Fibroblast of gingiva (primary cell): ENCODE results near the gene MYO3B.

Source experiments
- DNase-seq: peaks from one replicate; pipeline ENCODE4 v3.0.0-alpha.2; 2011; ENCODE audit warnings: low read depth

The MYO3B gene

DNA sequence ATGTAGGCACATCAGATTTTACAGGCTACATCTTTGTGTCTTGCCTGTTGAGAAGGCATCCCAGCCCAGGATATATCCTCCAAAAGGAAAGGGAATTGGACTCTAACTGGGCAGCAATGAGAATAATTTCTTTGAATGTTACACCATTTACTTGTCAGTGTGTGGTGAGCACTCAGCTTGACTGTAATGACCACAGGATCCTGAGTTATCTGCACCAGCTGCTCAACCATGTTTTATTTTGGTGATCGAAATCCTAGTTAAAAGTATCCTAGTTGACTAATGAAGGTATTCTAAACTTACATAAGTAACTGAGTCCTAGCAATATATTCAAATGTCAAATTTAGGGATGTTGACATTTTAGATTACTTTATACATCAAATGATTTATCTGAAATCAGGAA is 123.0 kb downstream of the MYO3B start:
- no peak for DNase-seq

DNA sequence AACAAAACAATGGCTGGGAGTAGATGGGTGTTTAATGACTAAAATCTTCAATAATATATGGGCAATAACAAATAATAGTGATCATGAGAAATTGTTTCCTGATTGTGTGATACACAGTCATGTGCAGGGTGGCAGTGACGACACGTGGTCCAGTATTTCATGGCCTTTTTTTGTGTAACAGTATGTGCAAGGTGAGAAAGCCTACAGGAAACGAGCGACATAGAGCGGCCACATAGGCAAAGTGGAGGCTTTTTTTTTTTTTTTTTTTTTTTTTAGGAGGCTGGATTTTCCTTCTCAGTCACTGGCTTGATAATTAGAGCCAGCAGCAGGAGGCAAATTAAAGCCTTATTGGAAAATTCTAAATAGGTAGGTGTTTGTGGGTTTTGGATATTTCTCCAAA is 123.7 kb downstream of the MYO3B start:
- DNase-seq, result no peak

DNA sequence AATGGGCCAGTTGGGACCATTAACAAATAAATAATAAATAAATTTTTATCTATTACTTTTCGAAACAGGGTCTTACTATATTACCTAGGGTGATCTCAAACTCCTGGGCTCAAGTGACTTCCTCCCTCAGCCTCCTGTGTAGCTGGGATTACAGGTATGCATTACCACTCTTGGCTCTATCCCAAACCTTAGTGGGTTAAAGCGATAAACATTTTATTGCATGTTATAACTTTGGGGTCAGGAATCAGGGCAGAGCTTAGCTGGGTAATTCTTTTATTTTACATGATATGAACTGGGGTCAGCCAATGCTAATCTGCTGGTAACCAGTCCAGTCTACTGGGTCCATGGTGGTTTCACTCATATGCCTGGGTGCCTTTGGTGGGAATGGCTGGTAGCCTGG is 127.8 kb downstream of the MYO3B start:
- no peak for DNase-seq

DNA sequence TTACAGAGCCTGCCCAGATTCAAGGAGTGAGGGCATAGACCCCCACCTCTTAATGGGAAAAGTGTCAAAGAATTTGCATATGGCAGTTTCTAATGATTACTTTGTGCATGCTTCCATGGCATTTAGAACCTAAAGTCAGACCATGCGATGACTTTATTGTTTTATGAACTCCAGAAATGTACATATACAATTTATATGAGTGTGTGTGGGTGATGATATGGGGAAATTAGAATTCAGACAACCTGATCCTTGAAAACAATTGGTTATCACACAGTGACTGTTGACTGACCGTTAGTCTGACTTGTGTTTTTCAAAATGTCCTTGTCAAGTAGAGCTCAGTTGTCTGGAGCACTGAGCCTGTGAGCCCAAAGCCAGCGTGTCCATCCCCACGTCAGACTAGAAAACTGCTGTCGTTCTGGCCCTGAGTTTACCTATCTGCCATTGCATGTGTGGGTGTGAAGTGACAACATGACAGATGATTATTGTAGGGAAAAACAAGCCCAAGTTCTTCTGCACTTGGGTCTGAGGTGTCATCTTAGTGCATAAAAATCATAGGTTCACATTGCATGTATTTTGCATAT is 128.4 kb downstream of the MYO3B start:
- DNase-seq, result no peak

DNA sequence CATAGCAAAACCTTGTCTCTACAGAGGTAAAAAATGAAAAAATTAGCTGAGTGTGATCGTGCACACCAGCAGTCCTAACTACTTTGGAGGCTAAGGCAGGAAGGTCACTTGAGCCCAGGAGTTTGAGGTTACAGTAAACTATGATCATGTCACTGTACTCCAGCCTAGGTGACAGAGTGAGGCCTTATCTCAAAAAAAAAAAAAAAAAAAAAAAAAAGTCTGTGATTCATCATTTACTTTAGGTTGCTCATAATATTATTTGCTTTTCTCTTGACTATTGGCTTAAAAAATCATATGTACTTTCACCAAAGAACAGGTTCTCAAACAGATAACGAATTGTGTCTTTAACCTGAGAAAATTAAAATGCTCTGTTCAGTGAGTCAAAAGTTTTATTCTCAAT is 129.1 kb downstream of the MYO3B start:
- no peak for DNase-seq

DNA sequence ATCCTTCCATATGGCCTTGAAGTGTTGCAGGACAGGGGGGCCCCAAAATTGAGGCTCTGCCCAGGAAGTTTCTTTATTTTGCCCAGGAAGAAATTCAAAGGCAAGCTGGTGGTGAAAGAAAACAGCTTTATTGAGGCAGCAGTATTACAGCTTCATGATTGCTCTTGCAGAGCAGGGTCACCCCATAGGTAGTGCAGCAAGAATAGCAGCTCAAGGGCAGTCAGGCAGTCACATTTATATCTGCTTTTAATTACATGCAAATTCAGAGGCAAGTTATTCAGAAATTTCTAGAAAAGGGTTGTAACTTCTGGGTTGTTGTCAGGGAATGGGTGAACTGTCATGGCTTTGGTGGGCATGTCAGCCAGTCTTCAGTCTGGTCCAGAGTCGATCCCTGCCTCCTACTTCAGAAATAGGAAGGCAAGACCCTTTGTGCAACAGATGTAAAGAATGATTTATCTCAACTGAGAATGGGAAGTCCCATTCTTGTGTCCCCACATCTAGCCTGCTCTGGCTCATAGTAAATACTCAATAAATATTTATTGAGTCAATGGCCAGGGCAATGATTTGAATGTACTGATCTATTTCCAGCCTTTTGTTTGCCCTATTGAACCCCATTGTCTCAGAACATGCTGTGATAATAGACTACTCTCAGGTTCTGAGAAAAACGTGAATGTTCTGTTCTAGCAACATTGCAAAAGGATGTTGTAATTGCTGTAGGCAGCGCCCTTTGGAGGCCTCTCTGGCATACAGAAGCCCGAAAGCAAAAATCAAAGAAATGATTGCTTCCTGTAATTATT is 129.8 kb downstream of the MYO3B start:
- DNase-seq, result no peak

DNA sequence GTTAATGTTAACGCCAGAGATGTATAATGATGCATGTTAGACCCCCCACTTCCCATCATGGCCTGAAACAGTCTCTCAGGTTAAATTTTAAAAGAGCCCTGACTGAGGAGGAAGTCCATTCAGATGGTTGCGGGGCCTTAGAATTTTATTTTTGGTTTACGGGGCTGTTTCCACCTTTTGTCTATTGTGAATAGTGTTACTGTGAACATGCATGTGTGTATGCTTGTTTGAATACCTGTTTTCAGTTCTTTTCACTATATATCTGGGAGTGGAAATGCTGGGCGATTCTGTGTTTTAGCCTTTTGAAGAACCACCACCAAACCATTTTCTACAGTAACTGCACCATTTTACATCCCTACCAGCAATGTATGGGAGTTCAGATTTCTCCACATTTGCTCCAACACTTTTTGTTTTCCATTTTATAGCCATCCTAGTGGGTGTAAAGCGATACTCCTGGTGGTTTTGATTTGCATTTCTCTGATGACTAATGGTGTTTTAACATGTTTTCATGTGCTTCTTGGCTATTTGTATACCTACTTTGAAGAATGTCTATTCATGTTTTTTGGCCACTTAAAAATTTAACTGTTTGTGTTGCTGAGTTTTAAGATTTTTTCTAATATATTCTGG is 133.0 kb downstream of the MYO3B start:
- DNase-seq, result peak; percentile 34

DNA sequence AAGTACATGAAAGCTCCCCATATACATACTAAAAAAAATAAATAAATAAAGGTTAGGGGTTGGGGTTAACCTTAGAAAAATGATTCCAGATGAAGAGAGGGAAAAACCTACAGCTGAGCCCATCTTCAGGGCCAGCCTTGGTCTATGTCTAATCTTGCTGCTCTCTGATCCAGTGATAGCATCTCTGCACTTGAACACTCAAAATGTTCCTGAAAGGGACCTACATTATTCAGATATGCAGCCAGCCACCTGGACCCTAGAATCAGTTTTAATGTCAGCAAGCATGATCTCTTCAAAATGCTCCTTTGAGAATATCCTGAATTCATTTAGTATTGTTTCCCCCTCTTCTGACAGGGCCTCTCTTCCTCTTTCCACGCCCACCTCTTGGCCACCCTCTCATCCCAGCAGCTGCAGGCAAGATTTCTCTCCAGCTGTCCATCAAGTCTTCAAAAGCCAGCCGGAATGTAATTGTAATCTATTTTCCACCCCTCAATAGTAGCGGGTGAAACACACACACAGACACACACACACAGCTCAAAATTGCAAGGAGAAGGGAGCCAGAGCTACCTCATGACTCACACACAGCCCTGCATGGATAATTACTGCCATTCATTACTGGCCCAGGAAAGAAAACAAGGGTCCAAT is 135.5 kb downstream of the MYO3B start:
- DNase-seq, result peak; percentile 14

DNA sequence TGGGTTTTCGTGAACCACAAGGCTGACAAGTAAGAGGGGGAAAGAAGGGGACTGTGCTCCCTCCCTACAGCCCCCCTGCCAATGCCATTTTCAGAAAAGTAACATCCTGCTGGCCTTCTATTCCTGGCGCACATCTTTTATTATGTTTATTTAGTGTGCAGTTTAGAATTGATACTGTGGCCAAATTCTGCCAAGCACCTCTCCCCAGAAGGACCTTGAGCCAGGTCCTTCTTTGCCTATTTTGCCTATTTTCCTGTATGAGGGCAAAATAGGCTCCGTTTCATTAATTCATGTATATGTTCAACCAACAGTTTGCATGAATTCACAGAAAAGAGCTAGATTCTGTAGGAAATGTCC is 136.0 kb downstream of the MYO3B start:
- no peak for DNase-seq

DNA sequence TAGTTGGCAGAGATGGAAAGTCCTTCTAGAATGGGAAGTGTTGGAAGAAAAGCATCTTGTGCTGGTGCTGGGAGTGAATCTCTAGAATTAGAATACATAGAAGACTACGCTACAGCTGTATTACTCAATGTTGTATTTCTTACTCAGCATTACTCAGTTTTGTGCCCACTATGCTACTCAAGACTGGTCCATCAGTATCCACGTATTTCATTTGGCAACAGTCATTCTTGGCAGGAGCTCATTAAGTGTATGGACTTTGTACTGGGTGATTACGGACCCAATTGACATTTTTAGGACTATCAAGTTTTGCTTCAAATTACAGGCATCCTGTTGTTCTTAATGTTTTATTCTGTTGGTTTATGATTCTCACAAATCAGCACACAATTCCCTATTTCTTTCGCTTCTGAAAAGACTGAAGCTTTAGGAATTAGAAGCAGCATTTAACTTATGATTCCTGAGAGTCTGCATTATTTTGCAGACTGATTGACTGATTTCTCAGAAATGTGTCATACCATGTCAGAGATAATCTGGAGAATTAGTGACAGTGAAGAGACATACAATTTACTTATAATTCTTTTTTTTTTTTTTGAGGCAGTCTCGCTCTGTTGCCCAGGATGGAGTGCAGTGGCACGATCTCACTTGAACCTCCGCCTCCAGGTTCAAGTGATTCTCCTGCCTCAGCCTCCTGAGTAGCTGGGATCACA is 136.9 kb downstream of the MYO3B start:
- peak; percentile 16 for DNase-seq

DNA sequence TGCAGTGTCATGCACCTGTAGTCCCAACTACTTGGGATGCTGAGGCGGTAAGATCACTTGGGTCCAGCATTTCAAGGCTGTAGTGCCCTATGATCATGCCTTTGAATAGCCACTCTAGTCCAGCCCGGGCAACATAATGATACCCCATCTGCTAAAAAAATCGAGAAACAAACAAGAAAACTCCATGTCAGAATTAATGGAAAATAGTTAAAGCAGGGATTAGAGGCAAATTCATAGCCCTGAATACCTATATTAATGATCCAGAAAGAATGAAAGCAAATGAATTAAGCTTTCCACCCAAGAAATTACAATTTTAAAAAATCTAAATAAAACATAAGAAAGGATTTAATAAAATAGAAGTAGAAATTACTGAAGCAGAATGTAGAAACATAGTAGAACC is 143.0 kb downstream of the MYO3B start:
- no peak for DNase-seq

DNA sequence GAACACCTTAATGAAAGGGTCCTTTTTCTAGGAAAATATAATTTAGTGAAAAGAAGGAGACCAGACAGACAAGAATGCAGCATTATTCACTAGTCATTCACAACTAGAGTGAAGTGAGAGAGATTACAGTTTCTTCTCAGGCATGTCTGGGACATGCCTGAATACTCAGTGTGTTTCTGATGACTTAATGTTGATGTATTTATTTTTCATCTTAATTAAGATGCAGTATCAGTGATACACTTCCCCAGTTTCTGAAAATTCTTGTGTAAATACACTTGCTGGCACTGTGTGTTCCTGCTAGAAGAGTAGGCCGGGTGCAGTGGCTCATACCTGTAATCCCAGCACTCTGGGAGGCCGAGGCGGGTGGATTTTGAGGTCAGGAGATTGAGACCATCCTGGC is 143.6 kb downstream of the MYO3B start:
- no peak for DNase-seq

DNA sequence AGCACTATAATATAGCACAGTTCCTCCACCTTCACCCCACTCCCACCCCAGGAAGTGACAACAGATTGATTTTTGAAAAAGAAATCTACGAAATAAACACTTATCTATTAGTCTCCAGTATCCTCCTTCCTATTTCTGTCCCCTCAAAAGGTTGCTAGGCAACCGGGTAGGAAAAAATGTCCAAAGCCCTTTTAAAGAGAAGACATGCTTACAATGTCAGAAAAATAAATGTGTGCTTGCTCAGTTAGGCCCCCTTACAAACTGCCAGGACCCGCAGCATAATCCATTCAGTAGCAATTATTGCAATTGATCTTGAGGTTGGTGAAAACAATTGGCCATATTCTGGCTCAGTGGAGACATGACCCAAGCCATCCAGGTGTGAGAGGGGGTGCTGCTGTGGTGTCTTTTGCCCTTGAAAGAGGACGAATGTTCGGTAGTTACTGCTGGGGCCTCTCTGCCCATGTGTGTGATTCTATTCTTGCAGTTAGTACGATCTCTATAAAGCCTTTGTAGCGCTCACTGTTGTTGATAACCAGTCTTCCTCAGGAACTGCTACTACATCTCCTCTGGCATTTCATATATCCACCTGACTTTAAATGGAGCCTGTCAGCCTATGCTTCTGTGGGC is 144.3 kb downstream of the MYO3B start:
- DNase-seq, result no peak

DNA sequence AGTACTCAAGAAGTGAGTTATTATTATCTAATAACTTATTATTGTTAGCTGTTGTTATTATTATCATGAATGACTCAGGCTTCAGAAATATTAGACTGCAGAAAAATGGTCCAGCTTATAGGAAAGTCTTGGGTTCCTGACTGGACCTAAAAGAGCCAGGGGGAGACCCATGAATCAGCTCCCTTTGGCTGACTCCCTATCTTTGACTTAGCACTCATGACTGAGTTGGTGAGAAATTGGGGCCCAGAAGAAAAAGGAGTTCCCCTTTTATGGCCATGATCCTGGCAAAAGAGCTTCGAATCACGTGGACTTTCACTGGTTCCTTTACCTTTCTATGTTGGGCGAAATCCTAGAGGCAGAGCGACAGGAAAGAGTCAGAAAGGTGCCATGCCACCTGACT is 145.8 kb downstream of the MYO3B start:
- no peak for DNase-seq

DNA sequence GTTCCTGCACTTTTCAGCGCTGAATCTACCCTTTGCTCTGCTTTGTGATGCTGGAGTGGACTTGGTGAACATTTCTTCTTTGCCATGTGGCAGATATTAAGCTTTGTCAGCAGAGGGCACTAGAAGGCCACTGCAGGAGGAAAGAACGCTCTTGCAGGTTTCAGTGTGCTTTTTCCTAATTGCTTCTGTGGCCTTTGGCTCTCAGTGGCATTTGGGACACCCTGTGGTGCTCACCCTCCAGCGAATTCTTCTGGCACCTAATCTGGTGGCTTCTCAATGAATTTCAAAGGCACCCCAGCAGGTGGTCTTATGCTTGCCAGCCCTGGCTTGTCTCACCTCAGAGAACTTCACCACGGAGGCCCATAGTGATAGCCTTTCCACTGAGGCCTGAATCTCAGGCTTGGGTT is 146.7 kb downstream of the MYO3B start:
- peak; percentile 31 for DNase-seq

DNA sequence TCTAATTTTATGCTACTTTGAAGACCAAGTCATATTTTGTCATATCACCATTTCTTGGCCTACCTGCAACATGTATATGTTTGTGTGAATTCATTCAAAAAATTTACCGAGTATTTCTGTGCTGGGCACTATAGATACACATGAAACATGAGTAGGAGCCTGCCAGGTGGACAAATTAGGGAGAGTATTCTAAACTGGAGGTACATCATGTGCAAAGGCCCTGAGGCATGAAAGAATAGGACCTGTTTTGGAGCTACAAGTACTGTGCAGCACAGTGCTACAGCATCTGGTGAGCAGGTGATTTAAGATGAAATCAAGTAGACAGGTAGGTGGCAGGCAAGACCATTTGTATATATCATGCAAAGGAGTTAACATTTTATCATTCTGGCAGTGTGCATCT is 152.9 kb downstream of the MYO3B start:
- DNase-seq, result no peak

DNA sequence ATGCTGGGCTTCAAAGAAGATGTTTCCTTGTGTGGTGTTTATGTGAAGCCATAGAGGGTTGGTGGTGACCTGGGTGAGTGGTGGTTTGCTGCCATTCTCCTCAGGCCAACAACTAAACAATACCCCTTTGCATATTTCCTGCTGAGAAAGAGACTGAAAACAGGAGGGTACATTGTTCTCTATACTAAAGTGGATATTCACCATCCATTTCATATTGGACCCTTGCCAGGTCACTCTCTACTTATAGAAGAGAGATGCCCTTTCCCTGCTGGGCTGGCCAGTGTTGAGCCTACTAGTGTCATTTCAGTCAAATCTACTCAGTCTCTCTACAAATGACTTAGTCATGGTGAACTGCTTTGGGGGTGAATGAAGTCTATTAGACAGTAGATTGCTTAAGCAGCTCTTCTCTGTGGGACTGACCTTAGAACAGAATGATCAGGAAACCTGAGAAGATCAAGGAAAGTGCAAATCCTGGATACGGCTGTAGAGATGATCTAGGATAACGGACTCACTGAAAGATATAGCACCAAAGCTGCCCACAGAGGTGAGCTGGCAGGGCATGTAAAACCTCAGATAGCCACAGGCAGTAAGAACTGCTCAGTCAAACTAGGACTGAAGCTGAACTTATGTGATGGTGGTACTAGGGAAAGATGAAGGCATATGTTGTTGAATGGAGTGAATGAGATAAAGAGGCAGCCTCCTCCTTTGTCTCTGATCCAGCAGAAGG is 154.9 kb downstream of the MYO3B start:
- no peak for DNase-seq

DNA sequence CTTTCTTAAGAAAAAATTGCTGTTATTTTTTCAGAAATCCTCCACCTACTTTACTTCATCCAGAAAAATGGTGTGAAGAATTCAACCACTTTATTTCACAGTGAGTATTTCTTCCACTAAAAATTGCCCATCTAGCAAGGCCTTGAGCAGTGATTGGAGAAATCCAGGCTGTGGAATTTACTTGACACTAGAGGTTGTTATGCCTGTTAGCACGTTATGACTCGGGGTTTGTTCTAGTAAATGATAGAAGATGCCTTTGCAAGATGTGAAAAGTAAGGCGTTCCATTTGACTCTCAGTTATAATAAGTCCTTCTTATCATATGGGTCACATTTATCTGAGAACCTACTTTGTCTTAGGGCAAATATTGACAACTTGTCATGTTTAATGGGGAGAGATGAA is 157.4 kb downstream of the MYO3B start:
- no peak for DNase-seq

DNA sequence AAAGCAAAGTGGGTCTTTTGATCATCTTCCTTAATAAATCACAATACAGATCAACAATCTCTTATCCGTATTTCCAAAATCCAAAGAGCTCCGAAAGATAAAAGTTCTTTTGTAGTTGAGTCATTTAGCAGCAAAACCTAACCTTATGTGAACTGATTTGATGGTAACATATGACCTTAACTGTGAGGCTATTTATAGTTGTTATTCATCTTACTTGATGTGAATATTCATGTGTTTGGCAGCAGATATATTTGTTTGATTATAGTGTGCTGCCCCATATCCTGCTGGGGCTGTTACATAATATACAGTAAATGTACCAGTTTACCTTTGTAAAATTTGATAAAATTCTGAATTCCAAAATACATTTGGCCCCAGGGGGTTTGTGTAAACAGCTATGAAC is 158.5 kb downstream of the MYO3B start:
- no peak for DNase-seq

DNA sequence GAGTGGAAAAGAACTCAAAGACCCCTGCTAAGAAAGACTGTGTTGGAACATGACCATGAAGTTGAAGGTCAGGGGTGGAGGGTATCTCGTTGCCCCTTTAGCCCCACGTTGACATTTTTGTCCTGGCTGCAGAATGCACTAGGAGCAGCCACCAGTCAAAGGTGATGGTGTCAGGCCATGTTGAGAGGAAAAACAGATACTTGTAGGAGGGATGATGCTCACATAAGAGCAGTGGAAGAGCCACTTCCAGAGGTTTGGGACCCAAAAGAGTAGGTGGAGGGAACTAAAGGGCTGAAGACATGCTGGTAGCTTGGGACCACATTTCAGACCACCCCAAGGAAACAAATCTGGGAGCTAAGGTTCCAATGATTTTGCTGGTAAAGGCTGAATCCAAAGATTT is 159.0 kb downstream of the MYO3B start:
- DNase-seq, result no peak

DNA sequence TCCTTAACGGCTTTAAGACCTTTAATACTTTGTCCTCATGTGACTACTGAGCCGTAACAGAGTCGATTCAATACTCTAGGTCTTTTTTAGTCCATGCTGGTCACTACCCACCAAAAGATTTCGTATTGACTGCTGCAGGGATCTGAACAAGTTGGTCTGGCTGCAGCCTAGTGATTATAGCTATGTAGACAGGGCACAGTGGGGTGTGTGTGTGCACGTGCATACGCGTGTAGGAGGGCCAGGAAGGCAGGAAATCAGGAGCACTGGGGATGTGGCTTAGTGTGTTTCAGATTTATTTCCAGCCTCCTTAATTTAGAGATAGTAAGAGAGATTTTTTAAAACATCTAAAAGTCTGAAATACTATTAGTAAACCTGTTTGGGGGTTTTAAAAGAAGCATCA is 161.4 kb downstream of the MYO3B start:
- DNase-seq, result no peak
